GM18508 (cell line): Measurements from ENCODE around the gene DOK7.
"Not testable (repeated sequence)": the region's sequence is repeated elsewhere in the genome, so short reads cannot be mapped to it uniquely, and the experiment has no call there.

Experiments used
- ATAC-seq: cut with Tn5 transposase; IDR thresholded peaks from one replicate; pipeline ENCODE4 v1.9.1; 2021; ENCODE audit warnings: moderate number of reproducible peaks; ENCODE audit not compliant: insufficient read depth, unreplicated experiment

The DOK7 gene

DNA sequence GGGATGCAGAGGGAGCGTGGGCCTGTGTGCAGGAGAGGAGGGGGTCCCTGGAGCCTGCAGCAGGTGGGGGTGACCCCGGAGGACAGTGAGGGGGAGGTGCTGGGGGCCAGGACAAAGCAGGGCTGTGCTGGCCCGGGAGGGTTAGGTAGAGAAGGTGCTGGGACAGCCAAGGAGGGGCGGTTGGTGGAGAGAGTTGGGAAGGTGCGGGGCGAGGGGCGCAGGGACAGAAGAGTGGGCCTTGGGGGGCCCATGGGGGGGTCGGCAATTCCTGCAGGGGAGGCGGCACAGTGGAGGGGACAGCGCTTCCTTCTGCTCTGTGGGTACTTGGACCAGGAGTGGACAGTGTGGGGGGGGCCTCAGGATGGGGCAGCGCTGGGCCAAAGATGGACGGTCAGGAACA, 36.6 kb downstream of the DOK7 start:
- ATAC-seq = no peak

DNA sequence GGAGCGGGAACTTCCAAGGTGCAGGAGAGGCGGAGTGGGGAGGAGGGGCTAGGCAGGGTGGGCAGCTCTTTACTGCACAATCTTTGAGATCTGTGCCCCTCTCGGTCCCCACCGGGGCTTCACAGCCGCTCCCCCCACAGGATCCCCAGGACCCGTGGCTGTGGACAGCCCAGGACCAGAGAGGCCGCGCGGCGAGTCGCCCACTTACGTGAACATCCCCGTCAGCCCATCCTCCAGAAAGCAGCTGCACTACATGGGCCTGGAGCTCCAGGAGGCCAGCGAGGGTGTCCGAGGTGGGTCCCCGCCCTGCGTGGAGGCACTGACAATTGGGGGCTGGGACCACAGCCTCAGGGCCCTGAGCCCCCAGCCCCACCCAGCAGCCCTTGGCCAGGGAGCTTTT, 37.0 kb downstream of the DOK7 start:
- no peak for ATAC-seq

DNA sequence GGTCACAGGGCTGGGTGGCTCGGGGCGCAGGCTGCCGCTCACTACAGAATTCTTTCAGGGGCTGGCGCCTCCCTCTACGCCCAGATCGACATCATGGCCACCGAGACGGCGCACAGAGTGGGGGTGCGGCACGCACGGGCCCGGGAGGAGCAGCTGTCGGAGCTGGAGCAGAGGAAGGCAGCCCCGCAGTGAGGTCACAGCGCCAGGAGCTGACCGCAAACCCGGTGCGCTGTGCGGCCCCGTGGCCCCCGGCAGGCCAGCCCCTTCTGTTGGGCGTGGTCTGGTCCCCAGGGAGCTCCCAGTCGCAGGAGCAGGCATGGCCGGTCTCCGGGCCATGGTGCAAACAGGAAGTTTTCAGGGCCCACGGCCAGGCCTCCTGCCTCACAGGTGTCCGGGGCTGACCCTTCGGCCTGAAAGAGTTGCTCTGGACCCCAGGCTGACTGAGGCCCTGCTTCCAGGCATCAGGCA, 37.6 kb downstream of the DOK7 start:
- no peak for ATAC-seq

DNA sequence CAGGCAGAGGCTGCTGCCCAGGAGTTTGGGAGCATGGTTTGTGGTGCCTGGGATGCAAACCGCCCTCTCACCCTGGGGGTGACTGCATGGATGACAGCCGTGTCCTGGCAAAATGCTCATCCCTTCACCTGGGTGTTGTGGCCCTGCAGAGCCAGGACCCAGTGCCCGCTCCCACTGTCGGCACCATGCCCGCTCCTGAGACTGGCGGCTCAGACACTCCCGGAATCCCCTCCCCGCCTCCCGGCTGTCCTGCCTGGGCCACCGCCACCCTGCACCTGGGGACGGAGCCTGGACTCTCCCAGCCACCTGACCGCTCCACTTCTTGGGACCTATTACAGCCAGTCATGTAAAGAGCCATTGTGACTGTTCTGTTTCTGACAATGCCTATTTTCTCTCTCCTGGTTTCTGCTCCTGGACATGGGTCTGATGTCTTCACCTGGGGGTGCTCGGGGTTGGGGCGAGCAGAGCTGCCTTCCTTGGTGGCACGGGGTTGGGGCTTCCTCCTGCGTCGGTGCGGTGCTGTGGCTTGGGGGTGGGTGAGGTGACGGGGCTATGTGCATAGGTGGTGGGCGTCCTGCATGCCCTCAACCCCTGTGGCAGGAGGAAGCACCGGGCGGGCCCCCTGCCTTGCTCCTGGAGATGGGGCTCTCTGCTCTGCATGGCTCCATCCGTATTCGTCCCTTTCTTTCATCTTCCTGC, 38.2 kb downstream of the DOK7 start:
- no peak for ATAC-seq

DNA sequence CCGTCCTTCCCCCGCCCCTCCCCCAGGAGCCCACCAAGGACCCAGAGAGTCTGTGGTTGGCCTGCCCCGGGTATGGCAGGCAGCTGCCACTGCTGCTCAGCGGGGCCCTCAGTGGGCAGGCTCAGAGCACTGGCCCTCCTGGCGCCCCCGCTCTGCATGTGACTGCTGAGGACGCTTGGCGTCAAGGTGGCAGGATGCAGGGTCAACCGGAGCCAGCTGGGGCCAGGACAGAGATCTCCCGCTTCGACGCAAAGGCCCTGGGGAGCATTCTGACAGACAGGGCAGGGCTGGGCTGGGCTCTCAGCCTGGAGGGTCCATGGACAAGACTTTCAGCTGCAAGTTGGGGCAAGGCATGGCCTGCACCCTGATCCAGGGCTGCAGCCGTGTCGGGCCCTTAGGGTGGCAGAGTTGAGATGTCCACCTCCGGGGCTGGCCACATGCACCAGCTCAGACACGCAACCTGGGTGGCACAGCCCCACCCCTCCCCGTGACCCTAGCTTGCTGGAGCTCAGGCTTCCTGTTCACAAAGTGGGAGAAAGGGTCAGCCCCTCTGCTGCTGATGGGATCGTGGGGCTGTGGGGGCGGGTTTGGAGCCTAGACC, 38.8 kb downstream of the DOK7 start:
- ATAC-seq = no peak

DNA sequence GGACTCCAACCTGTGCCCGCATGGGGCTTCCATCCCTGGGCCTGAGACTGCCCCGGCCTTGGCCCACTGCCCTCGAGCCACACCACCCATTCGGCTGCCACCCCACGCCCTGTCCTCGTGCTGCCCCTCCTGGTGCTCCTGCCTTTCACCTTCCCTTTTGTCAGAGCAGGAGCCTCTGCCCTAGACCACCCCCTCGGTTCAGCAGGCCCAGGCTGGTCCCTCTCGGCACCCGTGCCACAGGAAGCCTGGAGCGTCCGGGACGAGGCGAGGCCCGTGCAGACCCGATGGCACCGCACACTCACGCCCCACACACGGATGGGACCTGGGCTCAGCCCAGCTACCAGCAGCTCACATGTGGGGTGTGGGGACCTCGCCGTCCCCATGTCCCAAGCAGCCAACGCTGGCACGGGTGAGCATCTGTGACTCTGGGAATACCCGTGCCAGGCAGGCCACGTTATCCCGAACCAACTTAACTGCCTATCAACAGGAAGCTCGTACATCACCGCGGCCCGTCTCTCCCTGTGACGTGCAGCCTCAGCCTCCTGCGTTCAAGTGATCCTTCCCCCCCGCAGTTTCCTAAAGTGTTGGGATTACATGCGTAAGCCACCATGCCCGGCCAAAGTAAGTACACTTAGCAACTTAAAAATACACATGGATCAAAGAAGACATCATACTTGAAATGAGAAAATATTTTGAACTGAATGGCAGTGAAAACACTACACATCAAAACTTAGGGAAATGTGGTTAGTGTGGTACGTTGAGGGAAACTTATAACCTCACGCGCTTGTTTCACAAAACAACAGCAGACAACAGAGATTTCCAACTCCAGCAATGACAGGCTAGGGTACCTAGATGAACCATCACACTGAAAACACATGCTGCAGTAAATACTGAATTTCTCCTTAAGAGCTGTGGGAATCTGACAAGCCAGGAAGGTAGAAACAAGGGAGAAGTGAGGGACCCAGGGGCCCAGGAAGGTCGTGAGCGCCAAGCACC, 40.1 kb downstream of the DOK7 start:
- ATAC-seq = no peak

DNA sequence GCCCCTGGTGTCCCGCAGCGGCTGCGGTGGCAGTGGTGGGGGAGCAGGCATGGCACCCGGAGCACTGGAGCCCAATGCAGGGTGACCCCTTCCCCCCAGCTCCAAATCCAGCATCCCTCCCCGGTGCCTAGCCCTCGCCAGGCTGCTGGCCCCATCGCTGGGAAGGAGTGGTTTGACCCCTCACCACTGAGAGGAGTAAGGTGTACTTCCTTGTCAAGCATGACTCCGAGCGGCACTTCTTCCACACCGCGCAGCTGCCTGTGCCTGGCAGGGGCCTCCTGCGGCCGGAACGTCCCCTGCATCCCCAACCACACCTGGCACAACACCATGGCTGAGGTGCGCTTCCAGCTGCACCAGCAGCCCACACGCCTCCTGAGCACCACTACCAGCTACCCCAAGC, 42.1 kb downstream of the DOK7 start:
- ATAC-seq = no peak

DNA sequence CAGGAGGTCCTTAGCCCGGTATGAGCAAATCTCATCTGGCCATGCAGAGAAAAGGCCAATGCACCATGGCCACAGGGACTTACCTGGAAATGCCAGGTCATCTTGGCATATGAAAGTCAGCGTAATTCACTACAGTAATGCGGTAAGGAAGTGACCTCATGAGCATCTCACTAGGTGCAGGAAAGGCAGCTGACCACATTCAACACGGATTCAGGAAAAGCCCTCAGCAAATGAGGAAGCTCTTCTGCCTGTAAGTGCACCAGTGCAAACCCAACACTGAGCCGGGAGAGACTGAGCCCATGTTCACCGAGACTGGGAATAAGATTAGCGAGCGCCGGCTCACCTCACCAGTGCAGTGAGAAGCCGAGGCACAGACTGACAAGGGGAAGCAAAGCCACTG, 45.4 kb downstream of the DOK7 start:
- ATAC-seq = no peak

DNA sequence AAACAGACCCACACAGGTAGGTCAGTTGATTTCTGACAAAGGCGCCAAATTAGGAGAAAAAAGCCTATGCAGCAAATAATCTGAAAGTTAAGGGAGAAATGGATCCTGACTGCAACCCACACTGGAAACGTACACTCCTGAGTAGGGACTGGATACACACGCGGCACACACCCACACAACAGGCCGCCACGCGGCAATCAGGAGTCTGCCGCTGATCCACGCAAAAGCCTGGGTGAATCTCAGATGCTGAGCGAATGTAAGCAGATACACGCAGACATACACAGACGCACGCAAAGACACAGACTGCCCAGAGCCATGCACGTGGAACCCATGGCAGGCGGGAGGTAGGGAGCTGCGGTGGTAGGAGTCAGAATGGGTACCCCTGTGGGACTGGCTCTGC, 47.4 kb downstream of the DOK7 start:
- no peak for ATAC-seq

DNA sequence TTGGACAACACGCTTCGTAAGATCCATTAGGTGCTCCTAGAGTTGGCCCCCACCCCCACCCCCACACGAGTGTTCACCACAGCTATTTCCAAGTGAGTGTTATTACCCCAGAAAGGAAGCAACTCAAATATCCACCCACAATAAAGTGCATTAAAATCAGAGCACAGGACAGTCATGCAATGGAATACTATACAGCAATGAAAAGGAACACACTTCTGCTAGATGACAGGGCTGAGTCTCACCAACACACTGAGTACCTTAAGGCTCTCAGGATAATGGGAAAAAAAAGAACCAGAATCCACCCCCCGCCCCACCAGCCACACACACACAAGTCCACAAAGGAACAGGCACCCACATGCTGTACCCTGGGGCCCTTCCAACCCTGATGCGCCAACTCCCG, 48.1 kb downstream of the DOK7 start:
- no peak for ATAC-seq

DNA sequence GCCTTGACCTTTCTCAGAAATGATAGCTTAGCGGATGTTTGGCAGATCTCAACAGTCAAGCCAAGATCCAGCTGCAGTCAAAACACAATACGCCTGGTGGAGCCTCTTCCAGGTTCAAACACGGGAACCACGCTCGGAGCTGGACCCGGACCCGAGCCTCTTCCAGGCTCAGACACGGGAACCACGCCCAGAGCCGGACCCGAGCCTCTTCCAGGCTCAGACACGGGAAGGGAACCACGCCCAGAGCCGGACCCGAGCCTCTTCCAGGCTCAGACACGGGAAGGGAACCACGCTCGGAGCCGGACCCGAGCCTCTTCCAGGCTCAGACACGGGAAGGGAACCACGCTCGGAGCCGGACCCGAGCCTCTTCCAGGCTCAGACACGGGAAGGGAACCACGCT, 48.5 kb downstream of the DOK7 start:
- not testable (repeated sequence) for ATAC-seq

DNA sequence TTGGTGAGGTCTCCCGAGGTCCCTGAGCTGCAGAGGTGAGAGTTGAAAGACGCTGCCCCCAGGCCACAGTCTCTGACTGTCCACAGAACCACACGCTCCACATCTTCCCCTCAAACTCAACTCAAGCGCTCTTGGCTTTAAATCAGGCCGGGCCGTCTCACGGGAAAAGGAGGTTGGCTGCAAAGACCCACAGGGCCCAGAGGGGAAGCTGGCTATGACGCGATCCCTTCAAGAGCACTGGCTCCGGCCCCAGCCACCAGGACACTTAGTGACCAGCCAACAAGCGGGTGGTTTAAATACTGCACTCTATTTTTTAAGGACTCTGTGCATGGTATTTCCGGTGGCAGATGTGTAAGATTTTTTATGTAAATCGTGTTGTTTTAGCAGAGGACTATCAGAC, 49.2 kb downstream of the DOK7 start:
- ATAC-seq = no peak

DNA sequence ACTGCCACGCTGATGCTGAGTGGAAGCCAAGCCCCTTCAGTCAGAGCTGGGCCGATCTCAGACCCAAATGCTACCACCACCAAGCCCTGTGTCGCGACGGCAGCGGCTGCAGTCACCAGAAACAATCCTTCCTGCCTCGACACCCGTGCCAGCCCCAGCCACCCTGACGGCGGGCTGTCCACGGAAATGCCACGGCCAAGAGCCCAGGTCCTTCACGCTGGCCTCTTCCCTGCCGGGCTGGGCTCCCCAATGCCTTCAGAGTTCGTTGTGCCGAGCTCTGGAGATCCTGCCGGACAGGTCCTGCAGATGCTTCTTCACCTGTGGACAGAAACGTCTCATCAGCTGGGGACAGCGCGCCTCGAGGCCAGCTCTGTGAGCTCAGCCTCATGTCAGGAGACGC, 49.6 kb downstream of the DOK7 start:
- no peak for ATAC-seq

DNA sequence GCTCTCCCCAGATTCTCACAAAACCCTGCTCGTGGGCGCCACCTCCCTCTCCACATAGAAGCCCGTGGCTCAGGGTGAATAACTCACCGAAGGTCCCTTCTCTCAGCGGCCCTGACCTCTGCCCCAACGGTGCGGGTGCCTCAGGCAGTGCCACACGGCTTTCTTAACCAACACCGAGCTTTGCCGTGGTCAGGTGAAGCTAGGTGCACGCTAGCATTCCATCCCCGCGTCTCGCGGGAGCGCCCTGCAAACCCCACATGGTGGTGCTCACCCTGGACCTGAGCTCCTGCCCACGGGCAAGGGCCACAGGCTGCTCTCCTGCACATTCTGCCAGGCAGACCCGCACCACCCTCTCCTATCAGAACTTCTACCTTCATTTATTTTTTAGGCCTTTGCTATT, 50.7 kb downstream of the DOK7 start:
- no peak for ATAC-seq

DNA sequence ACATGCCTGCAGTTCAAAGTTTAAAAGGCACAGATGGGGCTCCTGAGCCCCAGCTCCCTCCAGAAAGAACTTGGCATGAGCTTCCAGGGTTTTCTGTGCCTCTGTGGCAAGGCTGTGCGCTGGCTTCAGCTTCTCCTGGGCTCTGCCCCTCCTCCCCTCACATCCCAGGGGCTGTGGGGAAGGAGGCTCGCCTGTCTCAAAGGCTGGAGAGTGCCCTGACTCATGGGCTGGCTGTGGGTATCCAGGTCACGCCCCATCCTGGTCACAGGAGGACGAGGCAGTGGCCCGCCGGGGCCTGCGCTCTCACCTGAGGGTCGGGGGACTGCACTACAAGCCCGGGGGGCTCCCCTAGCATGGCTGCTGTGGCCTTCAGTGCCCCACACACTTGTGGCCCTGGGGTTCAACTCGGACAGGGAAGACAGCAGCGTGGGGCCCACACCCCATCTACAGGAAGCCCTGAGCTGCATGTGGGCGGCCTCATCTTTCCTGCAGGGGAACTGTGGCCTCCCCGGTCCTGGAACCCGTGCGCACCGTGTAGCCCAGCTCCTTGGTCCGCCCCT, 51.2 kb downstream of the DOK7 start:
- no peak for ATAC-seq

DNA sequence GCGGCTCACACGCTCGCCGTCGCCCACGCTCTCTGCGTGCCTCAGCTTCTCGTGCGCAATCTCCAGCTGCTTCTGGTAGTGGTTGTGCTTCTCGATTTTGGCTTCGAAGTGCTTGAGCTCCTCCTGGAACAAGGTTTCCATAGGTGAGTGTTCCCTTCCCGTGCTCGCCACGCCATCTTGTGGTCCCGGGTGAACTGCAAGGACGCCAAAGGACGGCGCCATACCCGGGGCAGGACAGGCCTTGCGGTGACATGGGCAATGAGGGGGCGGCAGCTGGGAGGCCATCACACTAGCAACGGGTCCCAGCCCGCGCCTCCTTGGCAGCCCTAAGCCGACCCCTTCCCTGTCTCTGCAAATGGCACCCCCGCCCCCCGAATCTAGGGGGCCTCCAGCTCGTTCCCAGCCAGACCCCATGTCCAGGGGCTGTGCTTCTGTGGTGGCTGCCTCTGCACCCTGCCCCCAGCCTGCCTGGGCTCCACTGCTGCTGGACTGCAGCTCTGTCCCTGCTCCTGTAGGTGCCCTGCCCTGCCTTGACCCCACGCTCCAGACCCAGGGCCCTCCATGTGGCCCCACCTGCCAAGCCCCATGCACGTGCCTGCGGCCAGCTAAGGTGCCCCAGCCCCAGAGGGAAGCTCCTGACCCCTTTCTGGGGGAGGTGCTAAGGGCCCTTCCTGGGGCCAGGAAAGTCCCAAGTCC, 51.8 kb downstream of the DOK7 start:
- ATAC-seq = no peak

DNA sequence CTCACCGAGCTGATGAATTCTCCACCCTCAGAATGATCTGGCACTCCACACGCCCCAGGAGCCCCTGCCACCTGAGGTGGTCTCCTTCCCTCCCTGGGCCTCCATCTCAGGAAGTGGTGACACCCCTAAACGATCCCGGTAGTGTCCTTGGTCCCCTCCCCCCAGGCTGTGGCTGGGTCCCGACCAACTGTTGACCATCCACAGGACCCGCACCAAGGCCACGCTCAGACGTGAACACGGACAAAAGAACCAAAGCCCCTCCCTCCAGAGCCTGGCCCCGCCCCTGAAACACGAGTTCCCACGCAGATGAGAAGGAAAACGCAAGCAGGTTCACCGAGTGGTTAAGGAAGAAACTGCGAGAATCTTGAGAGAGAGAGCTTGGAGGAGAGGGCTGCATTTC, 52.5 kb downstream of the DOK7 start:
- ATAC-seq = no peak

DNA sequence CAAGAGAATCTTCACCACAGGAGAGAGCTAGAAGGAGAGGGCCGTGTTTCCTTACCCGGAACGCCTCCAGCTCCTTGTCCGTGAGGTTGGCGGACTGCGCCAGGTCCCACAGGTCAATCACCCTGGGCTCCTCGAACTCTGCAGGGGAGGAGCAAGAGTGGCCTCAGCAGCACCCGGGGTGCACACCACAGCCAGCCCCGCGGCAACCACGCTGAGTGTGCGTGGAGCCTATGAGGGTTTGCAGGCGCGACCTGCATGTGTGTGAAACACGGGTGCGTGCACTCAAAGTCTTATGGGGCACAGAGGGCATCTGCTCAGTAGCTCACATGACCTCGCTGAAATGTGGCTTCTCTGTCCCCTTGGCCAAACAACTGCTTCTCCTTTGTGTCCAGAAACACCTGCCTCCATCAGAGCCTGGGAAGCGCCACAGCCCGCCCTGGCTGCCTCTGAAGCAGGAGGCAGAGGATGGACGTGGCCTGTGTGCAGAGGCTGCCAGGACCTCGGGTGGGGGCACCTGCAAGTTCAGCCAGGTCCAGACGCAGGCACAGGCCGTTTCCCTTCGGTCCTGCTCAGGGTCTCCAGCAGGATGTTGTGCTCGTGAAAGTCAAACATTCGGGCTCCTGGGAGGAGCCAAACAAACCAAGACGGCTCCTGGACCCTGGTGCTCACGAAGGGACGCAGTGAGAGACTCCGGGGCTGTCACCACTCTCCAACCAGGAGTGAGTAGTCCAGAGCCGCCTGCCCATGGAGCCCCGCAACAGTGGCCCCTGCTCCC, 53.1 kb downstream of the DOK7 start:
- ATAC-seq = no peak
